GM21423 (cell line): Measurements from ENCODE around the gene TNNI3K.
A peak's percentile ranks its signal among the peaks of the same experiment; 100 is the strongest.

Source experiments
- ATAC-seq: cut with Tn5 transposase; IDR thresholded peaks from one replicate; pipeline ENCODE4 v1.9.1; 2021; ENCODE audit warnings: mild to moderate bottlenecking, moderate library complexity; ENCODE audit not compliant: unreplicated experiment

Gene TNNI3K

DNA sequence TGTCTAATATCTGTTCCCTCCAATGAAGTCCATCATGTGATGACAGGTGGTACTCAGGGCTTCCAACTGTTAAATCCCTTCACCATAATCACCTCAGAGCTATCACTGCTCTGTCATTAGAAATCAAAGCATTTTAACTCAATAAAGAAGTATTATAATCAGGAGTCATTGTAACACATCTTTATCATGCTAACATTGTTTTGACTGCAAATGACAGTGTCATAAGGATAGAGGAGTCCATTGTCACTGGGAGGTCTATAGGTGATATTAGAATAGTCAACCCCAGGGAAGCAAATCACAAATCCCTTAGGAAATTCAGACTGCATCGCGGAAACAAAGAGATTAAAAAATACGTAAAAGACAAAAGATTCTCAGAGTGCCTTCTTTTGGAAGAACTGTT, 246.4 kb downstream of the TNNI3K start:
- ATAC-seq, result no peak

DNA sequence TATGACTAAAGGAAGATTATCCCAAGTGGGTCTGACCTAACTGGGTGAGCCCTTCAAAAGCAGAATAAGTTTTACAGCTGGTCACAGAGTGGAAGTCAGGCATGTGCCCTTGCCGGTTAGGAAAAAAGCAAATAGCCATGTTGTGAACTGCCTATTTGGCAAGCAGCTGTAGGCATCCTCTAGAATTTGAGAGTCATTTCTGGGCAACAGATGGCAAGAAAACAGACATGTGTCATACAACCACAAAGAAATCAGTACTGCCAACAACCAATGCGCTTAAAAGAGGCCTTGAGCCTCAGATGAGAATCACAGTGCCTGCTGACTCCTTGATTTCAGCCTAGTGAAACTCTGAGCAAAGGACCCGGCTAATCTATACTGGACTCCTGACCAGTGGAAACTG, 250.4 kb downstream of the TNNI3K start:
- no peak for ATAC-seq

DNA sequence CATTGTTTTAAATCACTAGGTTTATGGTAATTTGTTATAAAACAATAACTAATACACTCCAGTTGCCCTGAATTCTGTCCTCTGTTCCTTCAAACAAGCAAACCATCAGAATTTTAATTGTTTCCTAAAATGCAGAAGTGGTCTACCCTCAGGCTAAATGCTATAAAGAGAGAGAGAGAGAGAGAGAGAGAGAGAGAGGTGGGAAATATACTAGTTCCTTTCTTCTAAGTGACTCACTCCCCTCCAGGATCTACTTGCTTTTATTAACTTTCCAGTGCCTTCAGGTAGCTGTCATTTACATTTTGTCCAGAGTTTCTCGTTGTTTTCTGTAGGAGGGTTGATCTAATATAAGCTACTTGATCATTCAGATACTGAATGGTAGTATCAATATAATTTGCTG, 250.8 kb downstream of the TNNI3K start:
- ATAC-seq, result no peak

DNA sequence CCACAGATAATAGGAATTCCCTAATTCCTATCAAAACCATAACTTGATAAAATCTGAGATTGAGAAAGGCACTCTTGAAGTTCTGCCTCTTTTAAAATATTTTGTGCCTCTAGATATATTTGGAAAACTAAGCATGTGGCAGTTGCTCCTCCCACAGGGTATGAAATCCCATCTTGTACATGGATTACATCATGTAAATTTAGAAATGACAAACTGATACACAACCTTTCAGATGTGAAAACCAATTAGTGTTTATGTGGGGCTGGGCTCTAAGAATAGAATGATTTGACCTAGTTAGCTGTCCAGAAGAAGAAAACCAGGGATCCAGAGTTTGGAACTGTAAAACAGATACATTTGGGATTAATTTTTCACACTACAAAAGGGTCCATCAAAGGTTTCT, 261.5 kb downstream of the TNNI3K start:
- no peak for ATAC-seq

DNA sequence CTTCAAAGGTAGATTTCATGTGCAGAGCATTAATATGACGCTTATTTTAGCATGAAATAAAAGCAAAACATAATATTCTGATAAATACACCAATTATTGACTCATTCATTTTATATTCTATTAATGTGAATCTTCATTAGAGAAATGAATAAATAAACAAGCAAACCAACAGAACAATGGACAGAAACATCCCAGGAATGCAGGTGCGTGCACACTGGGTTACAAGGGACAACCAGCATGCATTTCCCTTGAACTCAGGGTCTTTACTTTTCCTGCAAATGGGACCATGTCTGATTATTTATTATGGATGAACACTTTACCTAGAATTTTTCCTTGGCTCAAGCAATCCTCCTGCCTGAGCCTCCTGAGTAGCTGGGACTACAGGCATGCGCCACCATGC, 263.7 kb downstream of the TNNI3K start:
- ATAC-seq, result no peak

DNA sequence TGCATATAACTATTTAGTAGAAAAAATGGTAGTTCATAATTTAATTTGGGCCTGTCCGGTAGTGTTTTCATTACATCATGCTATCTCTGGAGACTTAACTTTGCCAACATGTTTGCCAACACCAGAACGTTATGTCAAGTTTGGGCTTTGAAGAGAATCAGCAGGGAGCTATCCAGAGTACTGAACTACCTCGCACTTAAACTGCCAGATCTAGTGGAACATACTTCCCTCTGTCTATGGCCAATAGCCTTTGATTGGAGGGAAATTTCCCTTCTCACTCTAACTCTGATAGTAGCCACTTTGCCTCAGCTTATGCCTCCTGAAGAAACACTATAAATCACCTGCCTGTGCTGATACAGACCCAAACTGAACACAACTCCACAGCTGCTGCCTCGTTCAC, 267.2 kb downstream of the TNNI3K start:
- no peak for ATAC-seq

DNA sequence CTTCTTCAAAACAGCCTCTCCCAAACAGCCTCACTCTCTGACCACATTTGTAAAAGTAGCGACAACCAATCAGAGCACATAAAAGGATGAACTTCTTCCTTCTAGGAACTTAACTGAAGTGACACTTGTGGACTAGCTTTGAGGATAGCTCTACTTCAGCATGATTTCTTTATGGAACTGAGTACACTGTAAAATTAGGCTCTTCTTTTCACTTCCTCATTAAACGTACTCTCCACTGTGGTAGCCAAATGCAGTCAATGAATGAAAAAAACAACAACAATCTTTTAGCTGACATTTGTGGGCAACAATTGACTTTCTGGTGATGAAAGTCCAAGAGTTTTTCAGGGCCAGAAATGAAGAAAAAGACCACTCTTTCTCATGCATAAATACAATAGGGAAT, 267.7 kb downstream of the TNNI3K start:
- no peak for ATAC-seq

DNA sequence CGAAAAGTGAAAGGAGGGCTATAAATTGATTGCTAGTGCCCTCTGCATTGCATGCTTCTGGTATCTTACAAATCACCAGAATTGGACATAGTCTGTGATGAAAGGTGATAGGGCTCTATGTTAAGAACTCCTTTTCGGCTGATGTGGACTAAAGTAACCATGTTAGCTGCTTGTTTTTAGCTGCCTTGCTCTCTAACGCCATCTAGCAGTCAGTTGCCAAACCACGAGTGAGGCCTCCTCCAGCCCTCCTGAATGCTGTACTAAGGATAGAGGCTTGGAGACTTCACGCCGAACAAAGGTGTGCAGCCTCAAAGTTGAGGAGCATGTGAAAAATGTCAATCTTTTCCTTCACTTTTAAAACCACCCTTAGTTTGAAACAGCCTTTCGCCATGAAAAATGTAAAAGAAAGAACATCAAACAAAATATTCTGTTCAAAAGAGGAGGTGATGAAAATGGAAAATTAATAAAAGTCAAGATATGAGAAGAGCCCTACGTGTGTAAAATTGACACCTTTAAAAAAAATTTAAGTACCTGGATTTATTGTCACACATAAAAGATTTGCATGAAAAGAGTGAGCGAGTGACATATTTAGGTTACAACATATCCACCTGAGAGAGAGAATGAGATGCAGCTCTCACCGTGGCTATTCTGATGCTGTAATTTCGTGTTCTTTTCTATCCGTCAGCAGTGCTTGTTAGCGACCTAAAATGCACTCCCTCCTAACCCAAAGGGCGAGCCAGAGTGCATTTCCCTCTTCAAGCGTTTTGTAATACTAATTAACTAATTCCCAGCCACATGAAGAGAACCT, 269.1 kb downstream of the TNNI3K start:
- peak; percentile 91 for ATAC-seq

DNA sequence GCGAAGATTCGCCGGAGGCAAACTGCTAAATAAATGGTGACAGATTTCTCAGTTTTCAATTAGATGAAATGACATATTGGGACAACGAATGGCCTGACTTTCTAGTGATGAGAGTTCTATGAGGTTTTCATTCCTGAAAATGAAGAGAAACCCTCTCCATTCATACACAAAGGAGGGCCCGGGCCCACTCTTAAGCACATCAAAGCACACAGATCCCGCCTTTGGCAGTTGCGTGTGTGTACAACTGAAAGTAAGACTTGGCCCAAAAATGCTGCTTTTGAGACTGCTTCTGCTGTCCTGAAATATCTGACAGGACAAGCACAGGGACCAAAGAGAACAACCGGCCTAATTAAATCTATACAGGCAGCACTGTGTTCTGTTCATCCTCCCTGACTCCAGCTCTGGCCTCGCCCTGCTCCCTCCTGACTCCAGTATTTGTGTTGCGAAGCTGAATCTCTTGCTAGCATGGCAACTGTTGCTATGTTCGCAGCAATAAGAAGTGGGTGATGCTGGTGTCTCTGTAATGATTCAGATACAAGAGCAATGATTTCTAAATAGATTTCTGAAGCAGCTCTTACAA, 269.8 kb downstream of the TNNI3K start:
- no peak for ATAC-seq

DNA sequence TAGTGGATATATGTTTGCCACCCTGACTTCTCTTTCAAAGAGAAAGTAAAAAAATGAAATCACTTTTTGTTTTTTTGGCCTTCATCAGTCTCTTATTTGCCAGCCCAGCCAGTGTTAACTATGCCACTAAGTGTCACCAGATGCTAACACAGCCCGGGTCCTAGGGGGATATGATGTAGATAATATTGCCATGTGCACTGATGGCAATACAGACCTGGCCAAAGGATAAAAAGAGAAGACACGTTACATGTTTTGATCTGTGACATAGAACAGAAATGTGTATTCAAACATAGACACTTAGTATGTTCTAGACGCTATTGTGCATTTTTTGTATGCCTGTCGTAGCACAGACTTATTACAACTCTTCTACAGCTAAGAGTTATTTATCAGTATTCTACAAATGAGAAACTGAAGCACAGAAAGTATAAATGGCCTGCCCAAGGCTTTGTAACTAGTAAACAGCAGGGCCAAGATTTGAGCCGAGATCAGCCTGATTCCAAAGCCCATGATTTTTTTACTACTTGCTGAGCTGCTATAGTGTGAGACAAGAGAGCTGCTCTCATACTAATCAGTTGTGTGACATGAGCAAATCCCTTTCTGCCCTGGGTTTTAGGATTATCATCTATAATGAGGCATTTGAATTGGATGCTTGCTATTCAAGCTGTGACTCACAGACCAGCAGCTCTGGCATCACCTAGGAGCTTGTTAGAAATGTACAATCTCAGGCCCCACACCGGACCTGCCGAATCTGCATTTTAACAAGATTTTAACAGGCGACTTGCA, 270.9 kb downstream of the TNNI3K start:
- ATAC-seq, result no peak

DNA sequence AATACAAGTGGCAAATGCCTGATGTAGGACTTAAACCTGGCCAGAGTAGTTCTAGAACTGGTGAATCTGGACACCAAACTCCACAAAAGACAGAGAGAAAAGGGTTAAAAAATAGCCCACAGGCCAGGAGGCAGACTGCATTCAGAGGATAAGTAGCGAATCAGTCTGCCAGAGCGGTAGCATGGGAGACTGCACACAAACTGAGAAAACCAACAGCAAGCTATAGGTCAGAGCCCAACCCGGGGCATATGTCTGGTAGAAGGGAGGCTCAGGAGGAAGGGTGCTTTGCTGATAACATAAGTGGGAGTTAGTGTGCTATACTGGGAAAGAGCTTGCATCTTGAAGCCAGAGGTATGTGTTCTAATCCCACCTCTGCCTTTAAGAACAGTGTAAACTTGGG, 273.3 kb downstream of the TNNI3K start:
- ATAC-seq, result no peak

DNA sequence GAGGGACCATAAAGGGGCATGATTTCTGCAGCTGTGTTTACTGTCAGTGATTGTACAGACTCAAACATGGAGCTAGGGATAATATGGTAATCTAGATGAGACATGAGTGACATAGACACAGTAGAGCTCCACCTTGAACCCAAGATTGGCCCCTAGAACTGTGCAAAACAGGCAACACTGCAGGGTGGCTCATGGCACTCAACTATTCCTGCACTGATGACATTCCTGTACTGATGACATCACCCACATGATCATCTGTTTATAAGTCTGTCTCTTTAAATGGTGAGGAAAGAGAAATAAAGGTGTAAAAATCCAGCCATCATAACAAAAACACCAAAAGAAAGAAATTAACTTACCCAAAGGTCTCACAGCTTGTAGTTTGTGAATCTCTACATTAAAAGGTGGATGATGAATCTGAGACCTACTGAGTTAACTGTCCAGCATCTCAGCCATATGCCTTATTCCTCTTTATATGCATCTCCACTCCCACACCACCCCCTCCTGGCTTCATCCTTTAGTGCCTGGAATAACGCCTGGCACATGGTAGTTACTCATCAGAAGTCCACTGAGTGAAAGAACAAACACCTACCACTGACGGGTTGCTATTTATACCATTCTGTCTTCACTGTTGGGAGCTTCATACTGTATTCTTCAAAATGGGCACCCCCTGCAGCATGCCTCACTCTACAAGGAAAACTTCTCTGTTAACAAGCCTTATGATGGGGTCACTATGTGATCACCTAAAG, 277.2 kb downstream of the TNNI3K start, which contains the start of gene LRRC53:
LRRC53 (minus strand) TSS at position 442 of the 746 bp plus-strand sequence. CDS start 29,262 bp downstream, outside the sequence.
- no peak for ATAC-seq

DNA sequence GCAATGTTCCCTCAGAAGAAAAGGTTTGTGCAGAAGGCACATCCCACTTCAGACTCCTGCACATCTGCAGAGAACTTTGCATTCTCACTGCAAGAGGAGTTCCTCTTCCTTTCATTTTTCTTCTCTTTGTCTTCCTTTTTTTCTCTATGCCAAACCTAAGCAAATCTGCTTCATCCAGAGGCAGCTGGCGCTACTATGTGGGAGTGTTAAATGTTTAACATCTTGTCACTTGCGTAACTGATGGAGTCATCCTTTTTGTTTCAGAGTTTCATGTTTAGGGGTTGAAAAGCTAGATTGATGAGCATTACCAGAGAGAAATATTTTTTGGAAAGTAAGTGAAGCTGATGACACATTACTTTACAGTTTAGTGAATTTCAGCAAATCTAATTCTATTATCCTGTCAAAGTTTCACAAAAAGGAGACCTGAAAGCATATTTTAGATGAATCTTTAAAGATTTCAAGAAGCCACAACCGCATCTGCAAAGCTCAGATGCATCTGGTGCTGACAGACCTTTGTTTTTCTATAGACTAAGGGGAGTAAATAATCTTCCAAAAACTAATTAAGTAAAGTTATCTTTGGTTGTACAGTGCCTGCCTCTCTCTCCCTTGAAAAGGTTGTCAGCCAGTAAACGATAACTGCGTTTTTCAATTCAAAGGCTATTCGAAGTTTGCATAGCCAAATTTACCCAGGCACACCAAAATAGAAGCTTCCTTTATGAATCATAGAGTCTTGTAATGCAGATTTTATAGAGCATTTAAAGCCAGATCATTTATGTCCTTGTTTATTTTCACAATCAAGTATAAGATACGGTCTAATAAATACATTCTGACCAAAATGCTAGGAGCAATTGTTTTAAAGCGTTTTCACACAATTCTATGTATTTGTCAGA, 278.5 kb downstream of the TNNI3K start:
- no peak for ATAC-seq

DNA sequence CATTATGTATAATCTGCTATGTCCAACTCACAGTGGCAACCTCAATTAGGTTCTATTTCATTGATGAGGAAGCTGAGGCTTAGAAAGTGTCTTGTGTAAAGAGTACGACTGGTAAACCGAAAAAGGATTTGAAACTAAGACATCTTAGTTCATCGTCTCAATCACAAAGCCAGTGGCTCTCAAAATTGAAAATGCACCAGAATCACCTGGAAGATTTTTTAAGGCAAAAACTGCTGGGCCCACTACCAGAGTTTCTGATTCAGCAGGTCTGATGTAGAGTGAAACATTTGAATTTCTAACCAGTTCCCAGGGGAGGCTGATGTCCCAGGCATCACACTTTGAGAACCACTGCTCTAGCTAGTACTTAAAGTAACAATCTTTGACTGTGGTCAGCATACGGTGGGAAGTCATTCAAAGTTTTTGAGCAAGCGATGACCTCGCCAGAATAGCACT, 282.4 kb downstream of the TNNI3K start:
- peak; percentile 81 for ATAC-seq

DNA sequence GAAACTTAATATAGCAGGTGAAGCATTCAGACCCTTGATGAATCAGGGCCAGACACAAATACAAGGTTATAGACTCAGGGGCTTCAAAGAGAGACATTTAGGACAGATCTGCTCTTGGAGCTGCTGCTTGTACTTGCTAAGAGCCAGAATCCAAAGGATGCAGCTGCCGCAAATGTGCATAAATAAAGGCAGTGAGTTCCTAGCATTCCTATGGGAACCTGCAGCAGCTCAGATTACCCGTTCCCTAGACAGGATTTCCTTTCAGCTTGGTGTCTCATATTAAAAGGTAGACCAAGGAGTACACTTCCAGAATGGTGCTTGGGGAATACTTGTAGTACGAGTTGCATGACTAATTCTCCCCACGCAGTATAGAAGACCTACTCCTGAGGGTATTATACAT, 287.0 kb downstream of the TNNI3K start:
- ATAC-seq, result no peak

DNA sequence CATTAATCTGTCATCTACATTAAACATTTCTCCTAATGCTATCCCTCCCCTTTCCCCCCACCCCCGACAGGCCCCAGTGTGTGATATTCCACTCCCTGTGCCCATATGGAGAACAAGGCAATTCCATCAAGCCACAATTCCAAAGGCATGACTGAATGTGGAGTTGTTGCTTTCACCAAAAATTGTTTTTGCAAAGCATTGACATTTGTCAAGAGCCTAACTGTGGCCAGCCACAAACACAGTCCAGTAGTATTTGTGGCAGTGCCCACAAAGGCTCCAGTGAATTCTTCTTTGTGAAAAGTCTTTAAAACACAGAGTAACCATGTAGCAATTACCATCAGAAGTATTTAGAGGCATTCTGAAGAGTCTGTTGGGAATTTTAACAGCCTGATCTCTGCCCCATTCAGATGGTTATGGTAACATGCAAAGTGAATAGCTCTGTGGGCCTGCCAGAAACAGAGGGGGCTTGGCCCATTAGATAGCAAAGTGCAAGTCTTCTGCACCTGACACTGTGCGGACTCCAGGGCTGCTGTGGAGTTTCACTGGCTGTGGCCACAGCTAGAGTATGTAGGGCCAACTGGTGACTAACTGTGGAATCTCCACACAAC, 288.8 kb downstream of the TNNI3K start:
- no peak for ATAC-seq

DNA sequence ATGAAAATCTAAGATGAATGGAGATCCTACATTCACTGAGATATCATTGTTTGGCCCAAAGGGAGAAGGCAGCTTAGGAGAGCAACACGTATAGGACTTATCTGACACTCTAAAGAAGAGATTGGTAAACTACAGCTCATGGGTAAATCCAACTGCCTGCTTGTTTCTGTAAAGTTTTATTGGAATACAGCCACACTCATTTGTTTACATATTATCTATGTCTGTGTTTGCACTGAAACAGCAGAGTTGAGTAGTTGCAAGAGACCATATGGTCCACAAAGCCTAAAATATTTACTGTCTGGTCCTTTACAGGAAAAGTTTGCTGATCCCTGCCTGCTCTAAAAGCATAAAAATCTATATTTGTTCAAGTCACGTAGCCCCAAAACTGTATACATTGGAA, 291.5 kb downstream of the TNNI3K start:
- ATAC-seq, result no peak

DNA sequence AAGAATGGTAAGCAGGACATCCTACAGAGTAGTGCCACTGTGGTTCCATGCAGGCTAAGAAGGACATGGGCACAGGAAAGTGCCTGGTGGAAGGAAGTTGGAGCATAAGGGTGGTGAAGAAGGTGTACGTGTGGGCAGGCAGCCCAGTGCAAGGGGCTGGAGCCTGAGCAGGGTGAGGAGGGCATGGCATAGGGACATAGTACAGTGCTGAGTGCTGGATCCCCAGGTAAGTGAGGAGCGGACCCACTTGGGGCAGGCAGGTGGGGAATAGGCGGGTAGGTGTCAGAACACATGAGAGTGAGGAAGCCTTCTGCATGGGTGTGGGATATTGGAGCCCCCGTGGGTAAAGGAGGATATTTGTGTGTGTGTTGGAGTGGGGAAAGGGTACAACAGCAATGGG, 292.9 kb downstream of the TNNI3K start:
- ATAC-seq, result no peak

DNA sequence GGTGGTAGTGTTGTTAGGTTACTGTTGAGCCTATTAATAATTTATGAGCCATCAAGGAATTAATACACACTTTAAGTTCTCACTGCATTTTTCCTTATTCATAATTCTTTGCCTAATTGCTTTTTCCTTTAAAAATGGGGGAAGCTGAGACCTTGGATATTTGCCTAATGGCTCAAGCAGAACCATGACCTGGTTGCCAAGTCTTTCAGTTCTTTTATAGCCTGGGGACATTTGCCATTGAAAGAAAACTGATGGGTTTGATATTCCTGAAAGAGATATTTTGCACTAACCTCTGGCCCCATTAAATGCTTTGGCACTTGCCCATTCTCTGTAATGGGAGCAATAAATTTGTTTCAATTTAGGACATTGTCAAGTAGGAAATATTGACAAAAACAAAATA, 295.7 kb downstream of the TNNI3K start:
- no peak for ATAC-seq

DNA sequence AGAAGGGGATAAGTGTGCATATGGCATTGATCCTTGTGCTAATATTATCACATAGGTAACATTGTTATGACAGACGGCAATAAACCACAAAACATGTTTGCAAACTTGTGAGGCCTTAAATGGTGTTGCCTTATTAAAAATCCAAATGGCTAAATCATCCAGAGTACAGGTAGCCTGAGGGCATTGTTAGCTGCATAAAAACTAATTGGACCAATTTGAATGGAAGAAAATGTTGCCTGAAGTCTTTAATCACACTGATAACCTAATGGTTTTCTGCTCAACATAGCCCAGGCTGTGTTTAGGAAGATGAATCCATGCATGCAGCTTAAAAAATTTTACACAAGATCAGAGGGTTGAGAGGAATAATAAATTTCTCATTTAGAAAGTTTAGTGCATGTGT, 296.6 kb downstream of the TNNI3K start:
- ATAC-seq, result no peak
